Panc1 (cell line): ENCODE measurements around the gene AKAP9. TPM values are rescaled to one million over a fixed set of nuclear protein-coding genes. Genes with fewer than 3 reads are reported as not detected.

Experiments used
- ATAC-seq: fragments of 200-7000 bp; cut with Tn5 transposase; 2 replicates; pipeline ENCODE4 v1.9.1; 2020; ENCODE audit warnings: mild to moderate bottlenecking, moderate library complexity
- BruUV-seq: library from RNA; stranded (reverse); fragments of 400-500 nt; replicated peaks from 2 replicates; lab custom pipeline; 2021; lab: Mats Ljungman, UMichigan
- CTCF ChIA-PET: fragments of 300-600 bp; sonication (Branson Sonifier 250); formaldehyde crosslinking; loops from one replicate; lab custom pipeline; 2022; ENCODE audit warnings: antibody characterized with exemption; lab: Charles Lee
- POLR2A ChIA-PET: fragments of 300-600 bp; sonication (Branson Sonifier 250); formaldehyde crosslinking; loops from one replicate; lab custom pipeline; 2022; ENCODE audit warnings: antibody characterized with exemption; lab: Charles Lee
- DNase-seq: peaks from one replicate; pipeline ENCODE4 v3.0.0-alpha.2; 2010; ENCODE audit warnings: low read depth, low spot score
- H3K27ac ChIP-seq: 2 replicates; pipeline ENCODE4 v1.5.1; 2011; ENCODE audit warnings: mild to moderate bottlenecking, low read length, inconsistent platforms
- H3K27me3 ChIP-seq: fragments of 200-500 bp; sonication (Bioruptor generic); 2 replicates; pipeline ENCODE4 v1.6.0; 2014; ENCODE audit warnings: low read length, inconsistent platforms; ENCODE audit not compliant: control insufficient read depth, insufficient read depth
- H3K36me3 ChIP-seq: fragments of 200-500 bp; sonication (Bioruptor generic); 2 replicates; pipeline ENCODE4 v1.5.1; 2014; ENCODE audit warnings: inconsistent platforms, mild to moderate bottlenecking, low read length, moderate library complexity; ENCODE audit not compliant: control insufficient read depth, insufficient read depth
- H3K4me1 ChIP-seq: 2 replicates; pipeline ENCODE4 v1.5.1; 2011; ENCODE audit warnings: inconsistent platforms, mild to moderate bottlenecking, low read length, moderate library complexity; ENCODE audit not compliant: control insufficient read depth, insufficient read depth
- H3K4me3 ChIP-seq, 2 experiments: 2 replicates each; pipeline ENCODE4 v1.5.1; 2011 to 2012; ENCODE audit warnings: low read depth in 2 of 2, low read length in 2 of 2, mild to moderate bottlenecking in 2 of 2, inconsistent platforms in 1 of 2, moderate library complexity in 1 of 2
- H3K9me3 ChIP-seq: fragments of 200-500 bp; sonication (Bioruptor generic); 2 replicates; pipeline ENCODE4 v1.5.1; 2014; ENCODE audit warnings: low read depth, mild to moderate bottlenecking, inconsistent platforms, low read length, moderate library complexity; ENCODE audit not compliant: control insufficient read depth, insufficient read depth
- CTCF ChIP-seq: fragments of 450-650 bp; IDR thresholded peaks from 2 replicates; pipeline ENCODE4 v1.5.1; 2017; ENCODE audit warnings: mild to moderate bottlenecking
- POLR2AphosphoS5 ChIP-seq: IDR thresholded peaks from 2 replicates; pipeline ENCODE4 v1.6.1; 2012; ENCODE audit warnings: mild to moderate bottlenecking, low read depth, low read length, moderate library complexity
- REST ChIP-seq, 2 experiments: IDR thresholded peaks; 2 replicates each; pipeline ENCODE4 v1.6.1; 2011 to 2012; ENCODE audit warnings: low read depth in 2 of 2, control low read depth in 1 of 2, low read length in 1 of 2, mild to moderate bottlenecking in 1 of 2, moderate library complexity in 1 of 2; ENCODE audit not compliant: insufficient read depth in 1 of 2
- SIN3A ChIP-seq: IDR thresholded peaks from 2 replicates; pipeline ENCODE4 v1.6.1; 2012; ENCODE audit warnings: low read depth, mild to moderate bottlenecking, low read length, moderate library complexity, borderline replicate concordance; ENCODE audit not compliant: insufficient read depth
- TCF7L2 ChIP-seq: IDR thresholded peaks from 2 replicates; pipeline ENCODE4 v1.6.1; 2011; ENCODE audit warnings: mild to moderate bottlenecking, low read depth, low read length, inconsistent platforms
- in situ Hi-C: cut with HindIII; loops from 2 replicates; pipeline ENCODE4 v1.10.0; 2016; ENCODE audit warnings: low sequenced_read_pairs, low pct_unique_long_range_greater_than_20kb
- intact Hi-C: fragments of 100-400 bp; cut with micrococcal nuclease; formaldehyde crosslinking; loops from one replicate; pipeline ENCODE4 v1.10.0; 2022; ENCODE audit not compliant: unreplicated experiment
- total RNA-seq: library from RNA; stranded (reverse); gene quantifications from one replicate; pipeline ENCODE4 v1.2.1, GENCODE V29; 2021; ENCODE audit not compliant: unreplicated experiment

AKAP9 gene
- total RNA-seq, 1 experiment from 2014 or later = 31.6 TPM

- BruUV-seq = no TSS peak
- ATAC-seq (no peak), DNase-seq (no peak)
- POLR2A ChIA-PET = no interaction called here
- Histone ChIP-seq H3K4me1 (no peaks in the 10 kb centered on the region), H3K36me3 (no peaks in the 10 kb centered on the region), H3K9me3 (no peaks in the 10 kb centered on the region), H3K27me3 (no peaks in the 10 kb centered on the region), H3K27ac (no peak overlapping the region), H3K4me3 (no peak overlapping the region)
- intact Hi-C loops (no loop called here), in situ Hi-C loops (no loop called here)
- TF ChIP-seq POLR2AphosphoS5 (no peak), CTCF (no peak), SIN3A (no peak), REST (IDR thresholded peaks at IDR 0.05; ENCODE audit: insufficient read depth in 1 of 2, low read depth in 2 of 2, low read length in 1 of 2) (no peak), TCF7L2 (no peak)
- CTCF ChIA-PET = no interaction called here
Observed at GRCh38 chr7:92064438-92065029, 123.9 kb downstream of the AKAP9 start.

GRCh38 chr7:92071032-92071431 lies 130.4 kb downstream of the AKAP9 start:
- H3K4me3 ChIP-seq = no peak overlapping the region
- no peak for TF ChIP-seq REST (IDR thresholded peaks at IDR 0.05; ENCODE audit: insufficient read depth in 1 of 2, low read depth in 2 of 2, low read length in 1 of 2)
- no peak for TF ChIP-seq CTCF
- no peak for TF ChIP-seq POLR2AphosphoS5
- TF ChIP-seq SIN3A = no peak
- no peak for TF ChIP-seq TCF7L2
- no peaks in the 10 kb centered on the region for H3K9me3 ChIP-seq
- ChIA-PET CTCF (interaction anchor here (0.5 kb wide), 1 partner anchor 168 kb away, joined by 10 read pairs; no protein-coding TSS in a partner anchor), POLR2A (no interaction called here)
- no peaks in the 10 kb centered on the region for H3K4me1 ChIP-seq
- ATAC-seq (no peak), DNase-seq (no peak)
- no peak overlapping the region for H3K27ac ChIP-seq
- intact Hi-C loops (no loop called here), in situ Hi-C loops (no loop called here)
- no TSS peak for BruUV-seq
- H3K36me3 ChIP-seq = no peaks in the 10 kb centered on the region
- no peaks in the 10 kb centered on the region for H3K27me3 ChIP-seq
